UCSD-AML1 (cell line): ENCODE data around the gene SERPINB13.
"Not testable (repeated sequence)": the region's sequence is repeated elsewhere in the genome, so short reads cannot be mapped to it uniquely, and the experiment has no call there.

Source experiments
- DNase-seq: peaks from one replicate; lab custom pipeline; 2025; ENCODE audit not compliant: unreplicated experiment; lab: John Stamatoyannopoulos, UW

The SERPINB13 gene

GRCh38 chr18:63644694-63645093 lies 57.6 kb downstream of the SERPINB13 start:
- not testable (repeated sequence) for DNase-seq

GRCh38 chr18:63646936-63647335 lies 59.8 kb downstream of the SERPINB13 start:
- no peak for DNase-seq

- DNase-seq, result no peak
These were observed 61.1 kb downstream of the SERPINB13 start for GRCh38 chr18:63648241-63648640.
